Activated T-cell treated with anti-CD3 and anti-CD28 coated beads, Interleukin-2, amount 50 U/mL, for 48 hours (primary cell): ENCODE results near the gene MTHFS.

Experiments
- DNase-seq, 2 experiments: peaks; one replicate each; pipeline ENCODE4 v3.0.0-alpha.2; 2020

MTHFS gene

DNA sequence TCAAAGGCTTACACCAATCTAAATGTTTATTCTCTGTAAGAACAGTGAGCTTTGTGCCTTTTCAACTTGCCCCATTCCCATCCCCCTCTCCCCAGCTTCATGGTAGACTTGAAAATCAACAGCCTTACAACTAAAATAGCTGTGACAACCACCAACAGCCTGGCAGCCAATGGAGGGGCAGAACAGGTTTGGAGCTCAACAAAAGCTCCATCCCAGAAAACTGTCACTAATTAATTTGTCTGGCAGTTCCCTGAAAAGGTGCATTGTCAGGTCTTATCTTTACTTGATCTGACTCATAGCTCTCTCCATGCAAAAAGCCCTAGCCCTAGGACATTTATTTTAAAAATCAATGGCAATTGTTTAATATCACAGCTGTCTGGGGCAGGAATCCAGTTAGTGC is 22.6 kb downstream of the MTHFS start:
- DNase-seq: no peak

DNA sequence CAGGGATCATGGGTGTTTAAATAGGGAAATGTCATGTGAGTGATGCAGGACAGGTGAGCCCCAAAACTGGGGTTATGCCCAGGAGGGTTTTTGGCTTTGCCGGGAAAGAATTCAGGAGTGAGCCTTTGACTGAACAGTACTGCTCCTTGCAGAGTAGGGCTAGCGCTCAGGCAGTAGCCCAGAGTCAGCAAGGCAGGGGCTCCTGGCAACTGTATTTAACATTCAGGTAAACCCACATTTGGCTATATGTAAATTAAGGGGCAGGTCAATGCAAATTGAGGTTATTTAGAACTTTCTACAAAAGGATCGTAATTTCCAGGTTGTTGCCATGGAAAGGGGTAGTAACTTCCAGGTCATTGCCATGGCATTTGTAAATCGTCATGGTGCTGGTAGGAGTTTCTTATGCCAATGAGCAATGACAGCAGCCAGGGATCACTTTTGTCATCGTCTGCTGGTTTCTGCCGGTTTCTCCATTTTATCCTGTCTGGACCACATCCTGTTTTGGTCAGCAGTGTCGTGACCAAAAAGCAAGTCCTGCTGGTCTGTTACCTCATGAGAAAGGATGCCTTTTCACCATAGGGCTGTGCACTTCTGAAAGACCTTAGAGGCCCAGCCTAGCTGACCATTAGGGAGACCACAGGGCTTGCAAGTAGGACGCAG is 24.3 kb downstream of the MTHFS start:
- DNase-seq: no peak

GRCh38 chr15:79868554-79868953 is 28.3 kb downstream of the MTHFS start:
- no peak for DNase-seq

DNA sequence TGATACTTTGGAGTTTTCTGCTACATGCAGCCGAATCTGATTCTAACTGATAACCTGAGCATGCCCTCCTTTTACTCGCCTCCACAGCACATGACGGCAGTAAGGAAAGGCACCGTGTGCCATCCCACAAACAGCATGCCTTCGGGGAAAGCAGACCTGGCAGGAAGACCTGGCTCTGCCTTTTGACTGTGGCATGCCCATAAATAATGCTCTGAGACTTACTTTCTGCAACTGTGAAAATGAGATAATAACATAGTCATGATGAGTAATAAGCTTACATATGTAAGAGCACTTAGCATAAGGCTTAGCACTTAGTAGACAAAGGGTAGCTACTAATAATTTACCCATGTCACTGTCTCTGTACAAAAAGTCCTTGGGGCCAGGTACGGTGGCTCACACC is 32.9 kb downstream of the MTHFS start:
- no peak for DNase-seq

GRCh38 chr15:79862191-79862590 is 34.6 kb downstream of the MTHFS start:
- no peak for DNase-seq

- DNase-seq: no peak
These were observed 36.2 kb downstream of the MTHFS start for GRCh38 chr15:79860661-79861060.

DNA sequence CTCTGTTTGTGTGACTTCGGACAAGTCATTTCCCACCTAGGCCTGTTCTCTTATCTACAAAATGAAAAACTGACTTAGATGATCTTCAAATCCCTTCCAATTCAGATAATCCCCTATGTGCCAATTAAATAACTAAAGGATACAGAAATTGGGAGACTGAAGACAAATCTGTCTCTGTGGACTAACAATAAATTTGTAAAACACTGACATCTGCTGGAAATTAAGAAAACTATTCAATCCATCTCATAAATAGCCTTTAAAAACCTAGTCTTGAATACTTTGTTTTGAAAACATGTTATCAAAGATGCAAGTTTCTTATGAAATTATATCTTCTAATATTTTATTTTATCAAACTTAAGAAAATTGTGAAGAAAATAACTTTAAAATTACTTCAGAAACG is 38.3 kb downstream of the MTHFS start:
- DNase-seq: no peak

- peak; percentile 70 to 77 for DNase-seq
These were observed 43.1 kb downstream of the MTHFS start for GRCh38 chr15:79853492-79854328.

DNA sequence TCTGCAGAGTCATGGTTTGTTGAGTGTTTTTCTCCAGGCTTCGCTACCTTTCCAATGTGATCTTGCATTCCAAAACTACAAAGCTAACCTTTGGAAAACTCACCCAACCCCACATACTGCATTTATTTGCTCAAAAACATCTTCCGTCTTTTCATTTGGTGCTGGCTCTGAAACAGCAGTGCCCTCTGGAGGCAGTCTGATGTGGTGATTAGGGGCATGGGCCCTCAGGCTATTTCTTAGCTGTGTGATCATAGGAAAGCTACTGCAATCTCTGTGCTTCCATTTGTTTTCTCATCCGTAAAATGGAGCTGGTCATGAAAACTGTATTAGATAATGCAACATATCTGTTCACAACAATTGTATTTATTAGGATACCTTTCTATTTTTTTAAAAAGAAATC is 47.0 kb downstream of the MTHFS start:
- DNase-seq: no peak

GRCh38 chr15:79846539-79846938 is 50.3 kb downstream of the MTHFS start:
- no peak for DNase-seq

- DNase-seq: no peak
These were observed 52.6 kb downstream of the MTHFS start for GRCh38 chr15:79844221-79844620.

- no peak for DNase-seq
These were observed 59.0 kb downstream of the MTHFS start for GRCh38 chr15:79837846-79838245.

GRCh38 chr15:79834495-79834894 is 62.3 kb downstream of the MTHFS start:
- DNase-seq: no peak

DNA sequence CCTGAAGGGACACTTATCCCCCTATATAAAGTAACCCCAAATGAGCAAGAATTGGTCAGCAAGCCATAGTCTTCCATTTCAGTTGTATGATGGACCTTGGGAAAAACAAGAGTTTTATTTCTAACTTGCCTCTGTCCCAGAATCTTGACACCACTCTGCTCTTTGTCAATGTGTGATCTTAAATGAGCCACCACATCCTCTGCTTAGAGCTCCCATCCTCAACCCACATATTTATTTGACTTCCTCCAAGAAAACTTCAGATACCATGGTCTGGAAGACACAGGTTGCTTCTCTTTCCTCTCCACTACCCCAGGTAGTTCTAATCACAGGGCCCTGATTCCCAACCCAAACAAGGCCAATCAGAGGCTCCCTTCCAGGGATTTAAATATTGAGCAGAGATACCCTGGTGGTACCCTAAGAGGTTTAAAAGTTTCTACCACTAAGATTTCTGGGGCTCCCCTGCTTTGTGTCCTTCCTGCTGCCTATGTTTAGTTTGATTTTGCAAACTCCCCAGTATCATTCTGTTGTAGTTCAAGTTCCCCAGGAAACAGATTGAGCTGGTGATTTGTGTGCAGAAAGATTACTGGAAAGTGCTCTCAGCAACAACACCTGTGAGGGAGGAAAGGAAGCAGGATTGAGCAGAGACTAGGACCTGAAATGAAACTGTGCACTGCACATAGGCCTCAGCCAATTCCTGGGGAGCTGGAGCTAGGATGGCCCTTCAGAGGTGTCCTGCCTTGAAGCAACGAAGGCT is 64.3 kb downstream of the MTHFS start:
- DNase-seq: no peak

GRCh38 chr15:79831604-79832003 is 65.2 kb downstream of the MTHFS start:
- no peak for DNase-seq

DNA sequence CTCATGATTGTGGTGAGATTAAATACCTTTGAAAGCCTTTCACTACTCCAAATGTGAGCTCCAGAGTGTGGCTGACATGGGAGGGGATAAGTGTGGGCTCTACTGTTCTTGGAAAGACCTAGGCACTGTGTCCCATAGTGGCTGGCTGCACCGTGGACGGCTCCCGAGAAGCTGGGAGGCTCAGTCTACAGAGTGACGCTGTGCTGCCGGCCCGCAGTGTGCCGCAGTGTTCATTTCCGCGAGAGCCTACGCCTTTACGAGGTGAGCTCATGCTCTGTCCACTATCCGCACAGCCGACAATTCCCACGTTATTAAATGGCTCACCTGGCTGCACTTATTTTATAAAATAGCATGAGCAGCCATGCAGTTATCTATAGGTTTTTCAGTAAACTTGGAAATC is 66.9 kb downstream of the MTHFS start:
- DNase-seq: no peak

DNA sequence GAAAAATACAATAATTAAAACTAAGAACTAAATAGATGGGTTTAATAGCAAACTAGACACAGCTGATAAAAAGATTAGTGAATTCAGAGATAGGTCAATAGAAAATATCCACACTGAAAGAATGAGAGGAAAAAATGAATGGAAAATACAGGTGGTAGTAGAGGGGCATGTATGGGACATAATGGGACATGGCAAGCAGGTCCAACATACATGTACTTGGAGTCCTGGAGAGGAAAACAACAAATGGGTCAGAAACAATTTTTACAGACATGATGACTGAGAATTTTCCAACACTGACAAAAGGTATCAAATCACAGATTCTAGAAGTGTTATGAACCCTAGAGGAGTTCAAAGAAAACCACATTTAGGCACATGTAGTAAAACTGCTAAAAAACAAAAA is 68.4 kb downstream of the MTHFS start:
- DNase-seq: no peak

DNA sequence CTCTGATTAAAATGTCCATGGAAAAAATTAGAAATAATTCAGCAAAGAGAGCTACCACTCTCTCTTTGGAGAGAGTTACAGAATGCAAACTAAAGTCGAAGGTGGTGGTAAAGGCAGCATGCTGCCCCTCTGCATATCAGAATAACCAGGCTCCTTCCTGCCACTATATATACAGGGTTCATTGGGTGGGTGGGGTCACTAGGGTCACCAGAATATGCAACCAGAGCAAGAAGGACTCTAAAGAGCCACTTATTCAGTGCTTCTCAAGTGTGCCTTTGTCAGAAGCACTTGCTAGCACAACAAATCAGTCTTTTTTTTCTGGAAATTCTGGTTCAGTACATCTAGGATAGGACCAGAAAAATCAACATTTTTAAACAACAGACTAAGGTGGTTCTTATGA is 70.0 kb downstream of the MTHFS start:
- no peak for DNase-seq

DNA sequence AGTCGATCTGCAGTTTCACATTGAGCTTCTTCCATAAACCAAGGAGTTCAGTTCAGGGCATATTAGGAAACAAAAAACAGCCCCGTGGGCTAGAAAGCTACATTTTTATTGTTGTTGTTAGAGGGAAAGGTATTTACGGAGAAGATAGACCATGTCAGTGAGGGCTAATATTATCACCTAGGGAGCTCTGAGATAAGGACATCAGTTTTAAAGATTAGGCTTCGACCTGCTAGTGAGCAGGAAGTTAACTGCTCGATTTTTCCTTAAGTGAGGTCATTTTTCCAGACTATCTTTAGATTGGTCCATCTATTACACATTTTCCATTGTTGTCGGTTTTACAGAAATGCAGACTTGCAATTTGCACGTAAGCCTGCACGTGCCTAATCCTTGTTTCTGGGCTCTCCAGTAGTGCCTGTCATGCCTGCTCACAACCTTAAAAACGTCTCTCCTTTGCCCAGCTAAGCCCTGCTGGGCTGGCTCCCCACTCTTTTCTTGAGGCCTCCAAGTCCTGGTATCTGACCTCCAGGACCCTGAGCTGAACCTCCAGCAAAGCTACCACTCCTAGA is 72.6 kb downstream of the MTHFS start:
- DNase-seq: no peak

DNA sequence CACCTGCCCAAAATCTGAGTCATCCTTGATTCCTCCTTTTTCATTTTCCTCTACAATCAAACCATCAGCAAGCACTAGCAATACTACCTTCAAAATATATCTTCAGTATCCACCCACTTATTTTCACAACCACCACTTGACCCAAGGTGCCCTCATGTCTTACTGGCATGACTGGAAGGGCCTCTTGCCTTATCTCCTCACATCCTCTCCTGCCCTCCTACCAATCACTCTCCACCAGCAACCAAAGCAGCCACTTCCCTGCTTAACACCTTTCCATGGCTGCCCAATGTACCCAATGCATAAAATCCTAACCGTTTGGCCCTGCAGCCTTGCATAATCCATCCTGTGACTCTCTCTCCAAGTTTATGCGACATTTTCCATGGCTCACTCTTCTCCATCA is 76.0 kb downstream of the MTHFS start:
- no peak for DNase-seq

- DNase-seq: no peak
These were observed 76.6 kb downstream of the MTHFS start for GRCh38 chr15:79820176-79820575.

DNA sequence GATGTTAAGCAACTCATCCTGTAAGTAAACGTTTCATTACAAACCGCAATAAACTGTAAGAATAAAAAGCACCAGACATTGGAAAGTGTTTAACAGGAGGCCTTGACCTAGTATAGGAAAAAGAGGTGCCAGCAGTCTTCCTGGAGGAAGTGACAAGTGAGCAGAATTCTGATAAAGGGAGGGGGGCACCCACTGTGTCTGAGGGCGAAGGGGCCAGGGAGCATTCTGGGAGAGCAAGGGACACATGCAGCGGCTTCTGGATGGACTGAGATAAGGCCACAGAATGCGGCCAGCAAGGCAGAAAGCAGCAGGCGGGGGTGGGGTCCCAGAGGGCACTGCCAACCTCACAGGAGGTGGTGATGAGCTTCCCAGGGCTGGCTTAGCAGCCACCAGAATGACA is 80.2 kb downstream of the MTHFS start:
- no peak for DNase-seq

DNA sequence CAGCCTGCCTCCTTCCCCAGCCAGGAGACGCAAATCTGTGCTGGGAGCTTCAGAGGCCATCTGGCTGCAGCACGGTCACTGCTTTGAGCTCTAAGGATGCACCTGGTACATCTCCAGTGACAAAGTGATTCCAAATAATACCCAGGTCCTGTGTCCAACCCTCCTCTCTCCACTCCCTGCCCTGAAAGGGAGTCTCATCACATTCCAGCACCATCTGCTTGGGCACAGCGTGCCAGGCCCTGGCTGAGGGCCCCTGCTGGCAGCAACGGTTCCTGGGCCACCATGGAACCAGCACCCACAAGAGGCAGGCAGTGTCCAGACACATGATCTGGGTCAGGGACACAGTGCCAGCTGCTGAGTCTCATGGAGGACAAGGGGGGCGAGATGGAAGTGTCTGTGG is 81.3 kb downstream of the MTHFS start:
- DNase-seq: no peak

DNA sequence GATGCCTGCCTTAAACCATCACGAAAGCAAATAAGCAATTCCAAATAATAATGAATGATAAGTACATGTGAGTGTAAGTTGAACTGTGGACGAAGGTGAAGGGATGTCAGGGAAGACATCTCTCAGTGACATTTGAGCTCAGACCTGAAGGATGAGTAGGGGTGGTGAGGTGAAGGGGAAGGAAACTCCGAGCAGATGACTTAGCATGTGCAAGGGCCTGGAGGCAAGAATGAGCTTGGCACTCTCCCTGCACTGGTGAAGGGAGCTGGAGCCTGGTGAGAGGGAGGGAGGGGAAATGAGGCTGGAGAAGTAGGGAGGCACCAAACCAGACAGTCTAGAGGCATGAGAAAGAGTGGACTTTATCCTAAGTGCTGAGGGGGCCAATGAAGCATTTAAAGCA is 84.3 kb downstream of the MTHFS start:
- DNase-seq: no peak
